ENCODE results near the gene SUN1. TPM values are rescaled to one million over a fixed set of nuclear protein-coding genes. Genes with fewer than 3 reads are reported as not detected.
"Not testable (repeated sequence)": the region's sequence is repeated elsewhere in the genome, so short reads cannot be mapped to it uniquely, and the experiment has no call there.

Gene SUN1
- total RNA-seq, 1 experiment from 2014 or later = 109 TPM

DNA sequence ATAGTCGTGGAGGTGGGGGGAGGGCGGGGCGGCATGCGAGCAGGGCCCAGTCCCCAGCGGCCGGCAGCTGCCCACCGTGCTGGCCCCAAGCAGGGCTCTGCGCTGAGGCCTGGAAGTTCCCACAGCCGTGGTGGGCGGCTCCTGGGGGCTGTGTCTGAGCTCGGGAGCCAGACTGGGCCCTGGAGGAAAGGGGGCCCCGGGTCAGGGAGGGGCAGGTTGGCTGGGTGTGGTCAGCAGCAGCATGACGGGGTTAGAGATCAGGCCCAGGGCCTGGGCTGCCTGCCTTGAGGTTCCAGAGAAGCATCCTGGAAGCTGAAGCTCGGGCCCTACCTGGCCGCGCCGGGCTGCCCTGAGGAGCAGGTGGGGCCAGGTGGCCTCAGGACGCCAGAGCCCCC, 66.2 kb downstream of the SUN1 start:
- no peak overlapping the region for H3K4me3 ChIP-seq
- DNase-seq = no peak
- H3K36me3 ChIP-seq = no peaks in the 10 kb centered on the region; the same call in 1 of the 2 replicates
- H3K27me3 ChIP-seq = no peaks in the 10 kb centered on the region
- H3K9me3 ChIP-seq = no peaks in the 10 kb centered on the region

DNA sequence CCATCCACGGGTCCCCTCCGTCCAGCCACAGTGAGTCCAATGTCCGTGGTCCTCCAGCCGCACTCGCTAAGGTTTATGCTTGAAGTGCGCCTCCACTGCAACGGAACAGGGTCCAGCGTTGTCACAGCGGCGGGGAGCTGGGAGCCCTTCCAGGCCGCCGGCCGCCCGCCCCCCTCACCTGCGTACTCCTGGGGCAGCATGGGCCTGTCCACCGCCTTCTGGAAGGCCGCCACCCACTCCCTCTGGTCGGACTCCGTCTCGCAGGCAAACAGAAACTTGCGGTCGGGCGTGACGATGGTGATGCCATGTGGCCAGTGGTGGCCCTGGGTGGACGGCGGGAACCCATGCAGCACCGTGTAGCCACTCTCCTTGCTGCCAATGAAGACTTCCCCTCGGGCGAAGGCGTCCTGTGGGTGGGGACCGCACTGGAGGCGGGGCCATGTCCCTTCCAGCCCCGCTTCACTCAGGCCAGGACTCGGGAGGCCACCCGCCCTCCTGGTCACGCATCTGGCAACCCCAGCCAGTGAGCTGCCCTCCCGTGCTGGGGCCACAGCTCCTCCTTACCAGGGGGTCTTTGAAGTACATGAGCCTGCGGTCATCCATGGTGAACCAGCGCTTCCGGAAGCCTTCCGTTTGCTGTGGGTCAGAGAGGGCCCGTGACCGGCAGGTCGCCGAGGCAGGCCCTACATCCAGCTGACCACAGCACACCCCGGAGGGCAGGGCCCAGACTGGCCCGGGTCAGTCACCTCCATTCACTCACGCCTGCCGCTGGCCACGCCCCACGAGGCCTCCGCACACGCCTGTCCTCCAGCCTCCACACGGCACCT, 66.8 kb downstream of the SUN1 start:
- no peak for DNase-seq
- no peaks in the 10 kb centered on the region; the same call in 1 of the 2 replicates for H3K36me3 ChIP-seq
- no peaks in the 10 kb centered on the region for H3K9me3 ChIP-seq
- no peaks in the 10 kb centered on the region for H3K27me3 ChIP-seq
- H3K4me3 ChIP-seq = no peak overlapping the region

DNA sequence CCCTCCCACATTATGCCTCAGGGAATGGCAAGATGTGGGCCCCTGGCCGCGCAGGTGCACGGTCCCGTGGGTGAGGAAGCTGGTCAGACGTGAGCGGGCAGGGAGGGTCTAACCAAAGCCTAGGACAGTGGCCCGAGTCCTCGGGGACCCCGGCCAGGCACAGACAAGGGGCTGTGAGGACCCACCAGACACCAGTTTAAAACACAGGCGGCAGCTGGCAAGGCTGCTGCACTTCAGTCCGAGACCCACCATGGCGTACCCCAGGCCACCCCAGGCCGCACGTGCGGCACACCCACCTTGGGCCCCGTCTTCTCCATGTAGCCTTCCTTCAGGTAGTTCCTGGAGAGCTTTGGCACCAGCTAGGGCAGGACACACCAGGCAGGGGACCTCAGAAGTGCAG, 67.5 kb downstream of the SUN1 start:
- Histone ChIP-seq H3K27me3 (no peaks in the 10 kb centered on the region), H3K4me3 (no peak overlapping the region), H3K9me3 (no peaks in the 10 kb centered on the region), H3K36me3 (no peaks in the 10 kb centered on the region)
- no peak for DNase-seq

DNA sequence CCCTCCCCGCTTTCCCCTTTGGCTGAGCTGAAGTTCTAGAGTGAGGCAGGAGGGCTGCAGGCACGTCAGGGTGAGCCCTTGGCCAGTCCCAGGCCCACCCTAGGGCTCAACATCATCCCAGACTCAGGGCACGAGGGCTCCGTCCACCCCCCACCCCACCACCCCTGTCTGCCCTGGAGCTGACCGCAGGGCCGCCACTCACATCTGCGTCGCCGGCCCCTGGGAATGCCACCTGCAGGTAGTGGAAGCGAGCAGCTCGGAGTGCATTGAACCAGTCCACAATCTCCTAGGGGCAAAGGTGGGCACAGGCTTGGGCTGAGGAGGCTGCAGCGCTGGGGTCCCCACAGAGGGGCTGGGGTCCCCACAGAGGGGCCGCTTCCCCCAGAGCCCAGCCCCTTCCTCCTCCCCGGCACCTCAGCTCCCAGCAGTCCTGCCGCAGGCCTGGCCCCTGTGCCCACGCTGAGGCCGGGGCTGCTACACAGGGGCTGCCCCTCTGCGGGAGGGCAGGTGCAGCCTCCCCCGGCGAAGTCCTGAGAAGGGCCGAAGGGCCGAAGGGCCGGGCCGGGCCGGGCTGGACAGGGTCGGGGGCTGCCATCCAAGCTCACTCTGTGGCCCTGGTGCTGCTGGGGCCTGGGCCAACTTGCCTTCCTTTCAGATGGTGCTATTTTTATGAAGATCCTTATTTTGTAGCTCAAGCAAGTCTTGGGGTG, 68.2 kb downstream of the SUN1 start:
- DNase-seq = no peak
- Histone ChIP-seq H3K27me3 (no peaks in the 10 kb centered on the region), H3K4me3 (no peak overlapping the region), H3K36me3 (no peaks in the 10 kb centered on the region), H3K9me3 (no peaks in the 10 kb centered on the region)

DNA sequence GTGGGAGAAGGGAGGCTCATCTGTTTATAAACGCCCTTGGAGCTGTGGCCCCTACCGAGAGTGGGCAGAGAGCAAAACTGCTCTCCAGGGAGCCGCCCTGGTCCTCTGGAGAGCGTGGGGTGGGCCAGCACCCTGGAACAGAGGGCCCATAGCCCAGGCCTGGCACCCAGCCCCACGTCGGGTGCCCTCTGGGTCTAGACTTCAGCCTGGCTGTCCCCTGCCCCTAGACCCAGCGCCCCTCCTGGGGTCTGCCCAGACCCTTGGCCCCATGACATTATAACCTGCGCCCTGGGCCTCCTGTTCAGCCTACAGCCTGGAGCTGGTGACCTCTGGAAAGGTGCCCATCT, 68.7 kb downstream of the SUN1 start:
- no peak for DNase-seq
- H3K9me3 ChIP-seq = no peaks in the 10 kb centered on the region
- H3K4me3 ChIP-seq = no peak overlapping the region

DNA sequence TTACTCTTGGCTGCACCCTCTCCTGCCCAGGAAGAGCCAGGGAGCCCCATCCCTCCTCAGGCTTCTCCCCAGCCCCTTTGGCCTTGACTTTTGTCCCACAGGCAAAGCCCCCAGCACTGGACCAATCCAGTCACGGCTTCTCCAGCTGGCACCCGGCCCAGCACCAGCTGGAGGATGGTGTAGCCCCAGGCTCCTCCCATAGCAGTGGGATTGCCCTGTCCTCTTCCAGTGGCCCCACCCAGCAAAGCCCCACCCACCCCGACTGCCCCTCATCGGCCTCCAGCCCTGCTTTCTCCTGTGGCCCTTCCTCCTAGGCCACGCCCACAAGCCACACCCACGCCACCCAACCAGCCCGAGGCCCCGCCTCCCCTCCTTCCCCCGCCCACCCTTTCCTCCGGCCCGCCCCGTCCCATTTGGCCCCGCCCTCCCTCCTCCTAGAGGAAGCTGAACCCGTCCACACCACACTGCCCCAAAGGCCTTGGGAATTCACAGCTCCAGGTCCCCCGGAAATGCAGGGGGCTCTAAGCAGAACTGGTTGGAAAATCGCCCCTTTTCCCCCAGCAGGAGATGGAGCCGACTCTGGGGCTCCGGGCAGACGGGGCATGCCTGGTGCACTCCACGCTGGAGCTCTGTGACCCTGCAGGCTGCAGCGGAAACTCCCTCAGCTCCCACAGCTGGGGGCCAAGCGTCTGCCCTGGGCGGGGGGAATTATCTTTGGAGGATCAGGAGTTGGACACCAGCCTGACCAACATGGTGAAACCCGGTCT, 69.3 kb downstream of the SUN1 start:
- DNase-seq = peak; percentile 89
- H3K36me3 ChIP-seq = no peaks in the 10 kb centered on the region
- H3K9me3 ChIP-seq = no peaks in the 10 kb centered on the region
- H3K27me3 ChIP-seq = no peaks in the 10 kb centered on the region
- no peak overlapping the region for H3K4me3 ChIP-seq

More for the DNA sequence above, 68.7 kb downstream of the SUN1 start:
- Histone ChIP-seq H3K36me3 (no peaks in the 10 kb centered on the region), H3K27me3 (no peaks in the 10 kb centered on the region)

DNA sequence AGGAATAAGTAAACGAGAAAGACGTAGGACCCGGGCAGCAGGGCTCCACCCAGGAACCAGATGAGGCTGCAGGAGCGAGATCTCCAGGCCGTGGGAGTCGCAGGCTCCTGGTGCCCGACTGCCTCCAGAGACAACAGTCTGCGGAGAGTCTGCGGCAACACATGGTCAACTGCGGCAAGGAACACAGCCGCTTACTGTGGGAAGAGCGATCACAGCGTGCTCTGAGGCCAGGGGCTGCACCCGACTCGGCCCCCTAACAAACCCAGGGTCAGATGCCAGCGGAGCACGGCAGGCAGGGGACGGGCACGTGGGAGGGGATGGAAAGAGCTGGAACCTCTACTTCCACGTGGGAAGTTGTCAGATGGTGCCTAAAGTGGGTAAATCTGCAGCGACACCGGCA, 70.7 kb downstream of the SUN1 start:
- no peaks in the 10 kb centered on the region for H3K9me3 ChIP-seq
- no peak overlapping the region for H3K4me3 ChIP-seq
- H3K36me3 ChIP-seq = no peaks in the 10 kb centered on the region
- H3K27me3 ChIP-seq = no peaks in the 10 kb centered on the region
- no peak for DNase-seq

DNA sequence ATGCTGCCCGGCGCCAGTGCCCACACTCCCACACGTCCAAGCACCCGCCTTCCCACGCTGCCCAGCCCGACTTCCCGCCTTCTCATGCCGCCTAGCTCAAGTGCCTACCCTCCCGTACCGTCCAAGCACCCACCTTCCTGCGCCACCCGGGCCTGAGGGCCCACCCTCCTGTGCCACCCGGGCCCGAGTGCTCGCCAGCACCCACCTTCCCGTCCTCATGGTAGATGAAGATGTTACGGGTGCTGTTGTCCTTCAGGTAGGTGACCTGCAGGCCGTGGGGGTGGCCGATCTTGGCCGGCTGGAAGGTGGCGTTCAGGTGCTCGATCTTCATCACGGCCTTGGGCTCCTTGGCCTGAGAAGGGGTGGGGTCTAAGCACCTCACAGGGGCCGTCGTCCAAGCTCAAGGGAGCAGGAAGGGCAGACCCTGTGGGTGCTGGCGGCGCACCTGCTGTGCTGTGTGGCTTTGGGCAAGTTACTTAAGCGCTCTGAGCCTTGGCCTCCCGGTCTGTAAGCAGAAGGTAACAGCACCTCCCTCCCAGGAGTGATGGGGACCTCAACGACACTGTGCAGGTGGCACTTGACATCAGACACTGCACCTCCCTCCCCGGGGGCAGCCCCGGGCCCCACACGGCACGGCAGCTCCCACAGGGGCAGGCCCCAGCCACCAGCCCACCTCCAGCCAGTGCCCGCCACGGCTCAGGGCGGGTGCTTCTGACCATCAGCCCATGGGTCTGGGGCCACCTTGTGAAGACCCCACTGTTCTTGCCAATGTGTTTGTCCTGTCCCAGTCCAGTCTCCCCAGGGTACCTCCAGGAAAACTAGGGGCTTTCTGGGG, 71.9 kb downstream of the SUN1 start:
- Histone ChIP-seq H3K9me3 (no peaks in the 10 kb centered on the region), H3K36me3 (no peaks in the 10 kb centered on the region), H3K27me3 (no peaks in the 10 kb centered on the region), H3K4me3 (no peak overlapping the region)
- DNase-seq = no peak

DNA sequence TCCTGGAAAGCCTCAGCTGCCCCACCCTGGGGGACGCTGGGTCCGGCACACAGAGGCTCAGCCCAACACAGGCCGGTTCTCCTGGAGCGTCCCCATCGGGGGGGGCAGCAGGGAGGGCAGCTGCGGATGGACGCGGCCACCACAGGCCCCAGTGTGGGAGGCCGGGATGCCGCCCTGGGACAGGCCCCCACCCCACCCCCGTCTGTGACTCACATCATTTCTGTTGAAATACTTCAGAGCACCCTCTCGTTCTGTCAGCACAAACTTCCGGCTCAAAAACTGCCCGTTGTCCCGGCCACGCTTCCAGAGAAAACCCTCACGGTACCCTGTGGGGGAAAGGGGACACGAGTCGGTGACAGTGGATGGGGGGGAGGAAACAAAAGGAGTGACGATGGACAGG, 72.6 kb downstream of the SUN1 start:
- peak; percentile 57 for DNase-seq
- no peak overlapping the region for H3K4me3 ChIP-seq

DNA sequence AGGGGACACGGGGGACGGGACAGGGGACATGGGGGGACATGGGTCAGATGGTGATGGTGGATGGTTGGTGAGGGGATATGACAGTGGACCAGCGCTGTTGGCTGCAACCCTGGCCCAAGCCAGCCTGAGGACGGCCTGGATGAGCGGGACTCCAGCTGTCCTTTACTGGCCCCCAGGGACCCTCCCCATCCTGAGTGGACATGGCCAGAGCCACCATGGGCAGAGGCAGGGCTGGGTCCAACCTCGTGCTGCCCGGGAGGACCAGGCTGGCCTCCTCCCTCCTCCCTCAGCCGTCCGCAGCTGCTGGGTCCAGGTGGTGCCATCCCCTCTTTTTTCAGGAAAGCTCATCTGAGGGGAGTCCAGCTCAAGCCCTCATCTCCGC, 74.5 kb downstream of the SUN1 start:
- H3K4me3 ChIP-seq = no peak overlapping the region
- DNase-seq = no peak
- no peaks in the 10 kb centered on the region for H3K36me3 ChIP-seq
- no peaks in the 10 kb centered on the region for H3K27me3 ChIP-seq
- H3K9me3 ChIP-seq = no peaks in the 10 kb centered on the region

More for the DNA sequence above, 72.6 kb downstream of the SUN1 start:
- no peaks in the 10 kb centered on the region for H3K27me3 ChIP-seq
- H3K36me3 ChIP-seq = no peaks in the 10 kb centered on the region
- no peaks in the 10 kb centered on the region for H3K9me3 ChIP-seq

DNA sequence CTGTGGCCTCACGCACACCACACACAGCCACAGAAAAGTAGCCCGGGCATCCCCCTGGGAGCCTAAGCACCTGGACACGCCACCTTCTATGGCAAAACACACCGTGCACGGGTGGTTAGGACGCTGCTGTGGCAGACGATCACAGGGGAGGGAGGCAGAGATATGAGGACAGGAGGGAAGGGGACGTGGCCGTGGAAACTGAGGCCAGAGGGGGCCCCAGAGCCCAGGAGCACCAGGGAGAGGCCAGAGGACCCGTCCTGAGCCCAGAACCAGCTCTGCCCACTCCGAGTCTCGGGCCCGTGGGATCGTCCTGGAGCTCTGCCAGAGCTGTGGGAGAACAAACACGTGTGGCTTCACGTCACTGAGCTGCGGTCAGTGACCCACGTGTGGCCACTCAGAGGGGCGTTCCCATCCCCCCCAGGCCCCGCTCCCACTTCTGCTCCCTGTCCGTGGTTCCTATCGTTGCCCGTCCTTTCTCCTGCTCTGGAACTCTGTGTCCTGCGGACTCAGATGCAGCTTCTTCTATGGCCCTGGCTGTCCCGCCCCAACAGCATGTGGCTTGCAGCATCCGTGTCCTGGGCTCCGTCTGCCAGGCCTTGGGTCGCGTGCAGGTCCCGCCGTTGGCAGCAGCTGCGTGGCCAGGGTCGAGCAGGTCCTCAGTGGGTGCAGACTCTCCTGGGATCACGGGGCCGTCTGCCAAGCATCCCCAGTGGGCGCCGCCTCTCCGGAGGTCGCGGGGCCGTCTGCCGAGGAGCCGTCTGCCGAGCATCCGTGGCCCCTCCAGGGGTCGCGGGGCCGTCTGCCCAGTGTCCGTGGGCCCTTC, 75.1 kb downstream of the SUN1 start:
- Histone ChIP-seq H3K36me3 (no peaks in the 10 kb centered on the region), H3K9me3 (no peaks in the 10 kb centered on the region), H3K4me3 (no peak overlapping the region), H3K27me3 (no peaks in the 10 kb centered on the region)
- DNase-seq = no peak

DNA sequence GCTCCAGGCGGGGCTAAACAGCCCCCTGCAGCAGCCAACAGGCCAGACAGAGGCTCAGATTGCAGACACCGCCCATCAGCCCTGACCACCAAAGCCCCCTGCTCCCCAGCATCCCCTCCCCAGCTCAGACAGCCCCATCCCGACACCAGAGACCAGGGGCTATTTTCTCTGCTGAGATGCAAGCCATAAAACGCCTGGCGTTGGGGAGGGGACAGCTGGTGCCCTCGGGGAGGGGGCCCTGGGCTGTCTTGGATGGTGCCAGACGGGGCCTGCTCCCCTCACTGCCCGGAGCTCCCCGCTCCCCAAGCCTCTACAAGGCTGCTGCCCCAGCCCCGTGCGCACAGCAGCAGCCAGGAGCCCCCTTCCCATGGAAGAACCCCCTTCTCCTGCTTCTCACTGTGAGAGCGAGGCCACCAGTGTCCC, 75.9 kb downstream of the SUN1 start:
- H3K9me3 ChIP-seq = no peaks in the 10 kb centered on the region
- H3K27me3 ChIP-seq = no peaks in the 10 kb centered on the region
- DNase-seq = no peak
- H3K4me3 ChIP-seq = no peak overlapping the region
- H3K36me3 ChIP-seq = no peaks in the 10 kb centered on the region

DNA sequence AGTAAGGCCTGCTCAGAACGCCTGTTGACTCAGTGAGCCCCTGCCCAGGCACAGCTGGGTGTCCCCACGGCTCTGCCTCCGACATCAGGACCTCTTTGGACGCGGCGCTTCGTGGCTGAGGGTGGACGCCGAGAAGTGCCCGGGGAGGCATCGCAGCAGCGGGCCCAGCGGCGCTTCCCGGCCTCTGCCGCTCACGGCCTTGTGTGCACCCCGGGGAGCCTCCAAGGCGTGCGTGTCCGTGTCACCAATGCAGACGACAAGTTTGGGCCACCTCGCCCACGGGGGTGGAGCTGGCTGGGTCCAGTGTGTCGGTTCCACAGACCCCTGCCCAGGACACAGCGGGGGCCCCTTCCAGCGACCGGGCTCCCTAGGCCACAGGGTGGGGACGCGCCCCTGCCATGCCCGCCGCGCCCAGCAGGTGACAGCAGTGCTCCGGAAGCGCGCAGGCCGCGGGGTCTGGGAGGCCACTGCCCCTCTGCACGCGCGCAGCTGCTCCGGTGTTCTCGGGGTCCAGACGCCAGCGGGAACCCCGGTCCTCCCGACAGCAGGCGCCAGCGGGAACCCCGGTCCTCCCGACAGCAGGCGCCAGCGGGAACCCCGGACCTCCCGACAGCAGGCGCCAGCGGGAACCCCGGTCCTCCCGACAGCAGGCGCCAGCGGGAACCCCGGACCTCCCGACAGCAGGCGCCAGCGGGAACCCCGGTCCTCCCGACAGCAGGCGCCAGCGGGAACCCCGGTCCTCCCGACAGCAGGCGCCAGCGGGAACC, 76.5 kb downstream of the SUN1 start:
- not testable (repeated sequence) for H3K36me3 ChIP-seq, H3K9me3 ChIP-seq, H3K27me3 ChIP-seq, H3K4me3 ChIP-seq
- peak; percentile 73 for DNase-seq

DNA sequence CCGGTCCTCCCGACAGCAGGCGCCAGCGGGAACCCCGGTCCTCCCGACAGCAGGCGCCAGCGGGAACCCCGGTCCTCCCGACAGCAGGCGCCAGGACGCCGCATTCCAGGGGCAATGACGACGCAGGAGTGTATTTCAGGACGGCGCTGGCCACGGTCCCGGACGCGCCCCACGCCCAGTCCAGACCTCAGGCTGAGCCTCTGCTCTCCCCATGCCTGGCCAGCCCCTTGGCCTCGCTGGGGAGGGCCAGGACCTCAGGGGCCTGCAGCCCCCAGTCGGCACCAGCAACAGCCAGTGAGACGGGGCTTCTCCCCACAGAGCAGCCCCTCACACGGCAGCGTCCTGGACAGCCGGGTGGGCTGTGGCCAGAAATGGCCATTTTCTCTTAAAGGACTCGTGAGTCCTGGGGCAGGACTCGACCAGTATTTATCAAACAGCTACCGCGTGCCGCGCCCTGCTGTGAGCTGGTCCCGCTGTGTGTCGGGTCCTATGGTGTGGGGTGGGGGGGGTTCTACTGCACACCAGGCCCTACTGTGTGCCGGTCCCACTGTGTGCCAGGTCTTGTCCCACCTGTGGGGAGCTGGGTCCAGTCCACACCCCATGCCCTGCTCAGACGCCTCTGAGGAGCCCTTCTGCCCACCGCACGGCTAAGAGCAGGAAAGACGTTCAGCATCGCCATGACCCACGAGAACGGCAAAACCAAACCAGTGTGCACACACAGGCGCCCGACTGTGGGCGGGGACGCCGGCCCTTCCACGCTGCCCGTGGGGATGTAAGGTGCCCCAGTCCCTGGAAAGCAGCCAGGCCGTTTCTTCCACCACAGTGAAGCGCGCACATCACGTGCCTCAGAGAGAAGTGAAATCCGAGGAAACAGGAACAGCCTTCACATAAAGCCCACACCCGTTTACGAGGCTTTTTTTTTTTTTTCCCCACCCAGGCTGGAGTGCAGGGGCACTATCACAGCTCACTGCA, 77.4 kb downstream of the SUN1 start:
- DNase-seq = peak; percentile 83
- Histone ChIP-seq H3K36me3 (no peaks in the 10 kb centered on the region), H3K9me3 (no peaks in the 10 kb centered on the region), H3K4me3 (peak overlapping the region; percentile 27), H3K27me3 (no peaks in the 10 kb centered on the region)
